Aorta (tissue), 5 donors: ENCODE measurements around the gene PRKCB. TPM values are rescaled to one million over a fixed set of nuclear protein-coding genes. Genes with fewer than 3 reads are reported as not detected.
"Not testable (repeated sequence)": the region's sequence is repeated elsewhere in the genome, so short reads cannot be mapped to it uniquely, and the experiment has no call there.

Experiments used
- ATAC-seq: fragments of 200-7000 bp; cut with Tn5 transposase; one replicate; pipeline ENCODE4 v1.9.1; 2022; ENCODE audit warnings: moderate library complexity; ENCODE audit not compliant: low FRiP score
- DNase-seq, 2 donors: peaks; one replicate each; pipeline ENCODE4 v3.0.0-alpha.2; 2020
- H3K27ac ChIP-seq, 2 donors: one replicate each; pipeline ENCODE4 v1.5.1; 2013; ENCODE audit warnings: low read length in 2 of 2, mild to moderate bottlenecking in 2 of 2, moderate library complexity in 2 of 2, control low read depth in 1 of 2, inconsistent platforms in 1 of 2, low read depth in 1 of 2
- H3K27me3 ChIP-seq, 2 donors: one replicate each; pipeline ENCODE4 v1.6.1; 2013; ENCODE audit warnings: control low read depth in 1 of 2, low read length in 1 of 2, mild to moderate bottlenecking in 1 of 2, moderate library complexity in 1 of 2; ENCODE audit not compliant: insufficient read depth in 2 of 2, control insufficient read depth in 1 of 2
- H3K36me3 ChIP-seq, 2 donors: one replicate each; pipeline ENCODE4 v1.6.1; 2013; ENCODE audit warnings: control low read depth in 1 of 2, low read length in 1 of 2, mild to moderate bottlenecking in 1 of 2; ENCODE audit not compliant: insufficient read depth in 2 of 2, control insufficient read depth in 1 of 2
- H3K4me1 ChIP-seq, 2 donors: one replicate each; pipeline ENCODE4 v1.6.1; 2013; ENCODE audit warnings: low read length in 2 of 2, control low read depth in 1 of 2, mild to moderate bottlenecking in 1 of 2, moderate library complexity in 1 of 2; ENCODE audit not compliant: insufficient read depth in 2 of 2, control insufficient read depth in 1 of 2
- H3K4me3 ChIP-seq, 2 donors: one replicate each; pipeline ENCODE4 v1.5.1; 2013; ENCODE audit warnings: low read length in 2 of 2, control low read depth in 1 of 2, mild to moderate bottlenecking in 1 of 2
- H3K9me3 ChIP-seq: one replicate; pipeline ENCODE4 v1.6.1; 2013; ENCODE audit warnings: mild to moderate bottlenecking, low read length; ENCODE audit not compliant: control insufficient read depth
- WGBS, 2 donors: extraction: QIAGEN DNeasy Blood & Tissue Kit; methylation state at CpG; one replicate each; pipeline ENCODE4 v1.1.7; 2013; 5-methylcytosine and 5-hydroxymethylcytosine counted together
- intact Hi-C, 2 donors: fragments of 100-400 bp; cut with DNase I; formaldehyde crosslinking; loops; one replicate each; pipeline versions ENCODE4 v1.14.2 to v1.15.0; 2022
- polyA plus RNA-seq, 2 donors: library from polyadenylated mRNA; stranded (reverse); fragments of 200-250 nt; gene quantifications; one replicate each; pipeline ENCODE4 v1.2.3, GENCODE V29; 2013
- total RNA-seq, 2 donors: library from RNA; stranded (reverse); fragmentation: NEBNext Ultra II Directional; extraction: Animal tissue kit (Norgen Biotek cat#: 25700); gene quantifications; one replicate each; pipeline ENCODE4 v1.2.1, GENCODE V29; 2021
- donor health status: healthy with polysubstance abuse.
- donor health status: Bipolar disorder and iron deficiency.
- donor health status: DM: no; HTN: no; CAD: no.
- donor health status: DM: no; HTN: no; CAD: no.
- donor health status: DM: yes; HTN: yes; CAD: no.

PRKCB gene
- total and polyA plus RNA-seq, 4 donors, result 0.28 to 16.7 (median 5.4) TPM

- H3K27me3 ChIP-seq, result no peaks in the 10 kb centered on the region
- H3K4me3 ChIP-seq, result no peak overlapping the region
- H3K27ac ChIP-seq, result no peak overlapping the region
- intact Hi-C loops, result no loop called here
- no peaks in the 10 kb centered on the region for H3K9me3 ChIP-seq
- no peaks in the 10 kb centered on the region for H3K36me3 ChIP-seq
- 82 to 83% methylated on average over 7 of the region's 7 CpGs for WGBS, 2 donors
- DNase-seq, result no peak
- ATAC-seq, result no peak
- no peaks in the 10 kb centered on the region for H3K4me1 ChIP-seq
These were observed 392.7 kb downstream of the PRKCB start for GRCh38 chr16:24228514-24228913.

DNA sequence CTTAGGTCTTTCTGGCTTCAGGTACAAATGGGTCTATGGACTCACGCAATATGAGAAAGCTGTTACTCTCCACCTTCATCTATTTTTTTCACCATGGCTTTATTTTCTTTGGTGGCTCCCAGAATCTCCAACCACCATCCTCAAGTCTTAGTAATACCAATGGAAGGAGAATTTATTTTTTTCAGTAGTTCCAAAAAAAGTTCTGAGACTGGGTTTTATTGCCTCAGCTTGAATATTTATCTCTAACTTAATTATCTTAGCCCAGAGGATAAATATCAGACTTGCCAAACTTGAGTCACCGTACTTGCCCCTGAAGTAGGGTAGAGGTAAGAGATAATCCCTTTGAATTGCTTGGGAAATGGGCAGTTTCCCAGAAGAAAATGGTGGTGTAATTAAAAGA is 397.2 kb downstream of the PRKCB start:
- H3K4me3 ChIP-seq, result no peak overlapping the region
- H3K9me3 ChIP-seq, result peaks cover 5% of the 10 kb centered on the region
- no peak overlapping the region for H3K27ac ChIP-seq
- no peak for ATAC-seq
- H3K36me3 ChIP-seq, result no peaks in the 10 kb centered on the region
- peaks cover 0 to 3% of the 10 kb centered on the region in 2 donors for H3K27me3 ChIP-seq
- no peaks in the 10 kb centered on the region for H3K4me1 ChIP-seq
- 82 to 86% methylated on average over 2 of the region's 2 CpGs for WGBS, 2 donors
- no peak for DNase-seq
- intact Hi-C loops, result no loop called here

DNA sequence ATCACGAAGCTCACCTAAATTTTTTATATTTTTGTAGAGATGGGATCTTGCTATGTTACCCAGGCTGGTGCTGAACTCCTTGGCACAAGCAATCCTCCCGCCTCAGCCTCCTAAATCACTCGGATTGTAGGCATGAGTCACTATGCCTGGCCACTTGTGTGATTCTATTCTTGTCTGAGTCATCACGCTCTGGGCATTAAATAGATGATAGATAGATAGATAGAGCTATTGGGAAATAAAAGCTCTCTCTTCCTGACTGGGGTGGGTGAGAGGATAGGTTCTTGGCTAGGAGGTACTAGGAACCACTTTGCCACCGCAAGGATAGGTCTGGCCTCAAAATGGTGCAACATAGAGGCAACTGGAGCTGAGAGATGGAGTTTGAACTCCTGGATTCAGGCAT is 399.0 kb downstream of the PRKCB start:
- Histone ChIP-seq H3K4me1 (no peaks in the 10 kb centered on the region), H3K27me3 (peaks cover 0 to 3% of the 10 kb centered on the region in 2 donors), H3K4me3 (no peak overlapping the region), H3K9me3 (peaks cover 9% of the 10 kb centered on the region), H3K36me3 (no peaks in the 10 kb centered on the region), H3K27ac (no peak overlapping the region)
- DNase-seq, result no peak
- WGBS, 2 donors, result 71 to 76% methylated on average over 5 of the region's 5 CpGs
- intact Hi-C loops, result no loop called here
- no peak for ATAC-seq

DNA sequence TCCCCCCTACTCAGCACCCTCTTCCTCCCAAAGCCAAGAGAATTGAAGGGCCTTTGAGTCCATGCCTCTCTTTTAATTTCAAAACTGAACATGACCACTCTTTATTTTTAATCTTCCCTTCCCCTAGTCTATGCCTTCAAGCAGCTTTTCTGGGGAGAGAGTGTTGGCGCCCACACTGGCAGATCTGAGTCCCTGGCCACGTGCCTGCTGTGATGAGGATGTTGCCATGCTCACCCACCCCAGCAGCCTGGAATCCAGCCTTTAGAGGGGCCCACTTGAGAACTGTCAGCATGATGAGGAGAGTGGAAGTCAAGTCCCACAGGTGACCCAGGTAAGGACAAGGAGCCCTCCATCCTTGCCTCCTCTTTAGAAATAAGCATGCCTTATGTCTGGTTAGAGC is 400.0 kb downstream of the PRKCB start:
- 57 to 60% methylated on average over 2 of the region's 2 CpGs for WGBS, 2 donors
- intact Hi-C loops, result no loop called here
- no peaks in the 10 kb centered on the region for H3K4me1 ChIP-seq
- ATAC-seq (no peak), DNase-seq (no peak)
- H3K27ac ChIP-seq, result no peak overlapping the region
- H3K9me3 ChIP-seq, result peaks cover 9% of the 10 kb centered on the region
- H3K4me3 ChIP-seq, result no peak overlapping the region
- H3K27me3 ChIP-seq, result peaks cover 0 to 3% of the 10 kb centered on the region in 2 donors
- no peaks in the 10 kb centered on the region for H3K36me3 ChIP-seq

DNA sequence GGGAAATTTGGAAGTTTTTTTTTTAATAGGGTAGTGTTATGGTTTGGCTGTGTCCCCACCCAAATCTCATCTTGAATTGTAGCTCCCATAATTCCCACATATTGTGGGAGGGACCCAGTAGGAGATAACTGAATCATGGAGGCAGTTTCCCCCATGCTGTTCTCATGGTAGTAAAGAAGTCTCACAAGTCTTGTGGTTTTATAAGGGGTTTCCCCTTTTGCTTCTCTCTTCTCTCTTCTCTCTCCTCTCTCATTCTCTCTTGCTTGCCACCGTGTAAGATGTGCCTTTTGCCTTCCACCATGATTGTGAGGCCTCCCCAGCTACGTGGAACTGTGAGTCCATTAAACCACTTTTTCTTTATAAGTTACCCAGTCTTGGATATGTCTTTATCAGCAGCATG is 403.1 kb downstream of the PRKCB start:
- H3K4me1 ChIP-seq, H3K9me3 ChIP-seq, H3K27me3 ChIP-seq, intact Hi-C loops, DNase-seq, ATAC-seq, H3K27ac ChIP-seq, H3K4me3 ChIP-seq, H3K36me3 ChIP-seq: not testable (repeated sequence)
- 51 to 58% methylated on average over 2 of the region's 2 CpGs for WGBS, 2 donors

DNA sequence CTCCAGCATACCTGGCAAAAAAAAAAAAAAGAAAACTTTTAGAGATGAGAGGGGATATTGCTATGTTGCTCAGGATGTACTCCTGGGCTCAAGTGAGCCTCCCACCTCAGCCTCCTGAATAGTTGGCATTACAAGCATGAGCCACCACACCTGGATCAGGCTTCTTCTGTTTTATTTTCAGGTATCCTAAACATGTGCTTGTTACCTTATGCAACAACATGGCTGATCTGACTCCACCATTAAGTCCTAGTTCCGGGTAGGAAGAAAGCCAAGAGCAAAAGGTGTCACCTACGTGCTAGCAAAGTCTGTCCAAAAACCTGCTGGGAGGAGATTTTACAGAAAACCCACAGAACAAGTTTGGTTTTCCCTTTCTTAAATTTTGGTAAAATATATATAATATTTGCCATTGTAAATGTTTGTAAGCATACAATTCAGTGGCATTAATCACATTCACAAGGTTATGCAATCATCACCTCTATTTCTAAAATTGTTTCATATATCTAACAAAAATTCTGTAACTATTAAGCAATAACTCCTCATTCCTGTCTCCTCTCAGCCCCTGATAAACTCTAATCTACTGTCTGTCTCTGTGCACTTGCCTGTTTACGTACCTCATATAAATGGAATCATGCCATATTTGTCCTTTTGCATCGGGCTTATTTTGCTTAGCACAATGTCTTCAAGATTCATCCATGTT is 411.3 kb downstream of the PRKCB start:
- H3K4me1 ChIP-seq, result no peaks in the 10 kb centered on the region
- ATAC-seq (no peak), DNase-seq (no peak)
- no peak overlapping the region for H3K4me3 ChIP-seq
- intact Hi-C loops, result no loop called here
- H3K27ac ChIP-seq, result no peak overlapping the region
- H3K27me3 ChIP-seq, result no peaks in the 10 kb centered on the region
- H3K9me3 ChIP-seq, result no peaks in the 10 kb centered on the region
- WGBS, 2 donors, result 73 to 74% methylated on average over 4 of the region's 4 CpGs
- H3K36me3 ChIP-seq, result no peaks in the 10 kb centered on the region

- Histone ChIP-seq H3K4me3 (no peak overlapping the region), H3K9me3 (peaks cover 2% of the 10 kb centered on the region), H3K27me3 (peaks cover 0 to 1% of the 10 kb centered on the region in 2 donors), H3K36me3 (no peaks in the 10 kb centered on the region), H3K27ac (no peak overlapping the region), H3K4me1 (no peaks in the 10 kb centered on the region)
- no peak for DNase-seq
- intact Hi-C loops, result no loop called here
- WGBS, 2 donors, result 11 to 13% methylated on average over 7 of the region's 7 CpGs
- no peak for ATAC-seq
These were observed 417.4 kb downstream of the PRKCB start for GRCh38 chr16:24253192-24253591.

GRCh38 chr16:24255456-24256371 is 419.9 kb downstream of the PRKCB start, which contains the start of gene CACNG3:
CACNG3 (plus strand) TSS chr16:24256335; CDS start chr16:24256755, 420 bp downstream.
- H3K4me3 ChIP-seq, result no peak within 1 kb of the TSS
- intact Hi-C loops, result no loop called here
- H3K4me1 ChIP-seq, result no peaks in the 10 kb centered on the region
- ATAC-seq, result no peak
- H3K9me3 ChIP-seq, result peaks cover 3% of the 10 kb centered on the region
- H3K36me3 ChIP-seq, result no peaks in the 10 kb centered on the region
- no peak within 1 kb of the TSS for H3K27ac ChIP-seq
- peaks cover 0 to 1% of the 10 kb centered on the region in 2 donors for H3K27me3 ChIP-seq
- DNase-seq, result peak; percentile 48 to 76
- 2 to 3% methylated on average over 46 to 54 of the region's 54 CpGs for WGBS, 2 donors
